Right atrium auricular region (tissue), 2 donors: ENCODE results near the gene FGR. TPM values are rescaled to one million over a fixed set of nuclear protein-coding genes. Genes with fewer than 3 reads are reported as not detected.

Experiments used
- DNase-seq: peaks from one replicate; pipeline ENCODE4 v3.0.0-alpha.2; 2019; ENCODE audit warnings: low spot score
- H3K27ac ChIP-seq, 2 donors: fragments of 200-600 bp; sonication (generic); 1 replicate in 1 of 2; 2 replicates in 1 of 2; pipeline ENCODE4 v1.5.1; 2016 to 2019
- H3K27me3 ChIP-seq, 2 donors: fragments of 200-600 bp; sonication (generic); one replicate each; pipeline versions ENCODE4 v1.5.1 to v1.6.0; 2017 to 2019
- H3K36me3 ChIP-seq: fragments of 200-600 bp; sonication (generic); one replicate; pipeline ENCODE4 v1.5.1; 2016
- H3K4me1 ChIP-seq, 2 donors: fragments of 200-600 bp; sonication (generic); one replicate each; pipeline versions ENCODE4 v1.5.1 to v1.6.0; 2017 to 2019
- H3K4me3 ChIP-seq, 2 donors: fragments of 200-600 bp; sonication (generic); 1 replicate in 1 of 2; 2 replicates in 1 of 2; pipeline ENCODE4 v1.5.1; 2017 to 2019; ENCODE audit warnings: mild to moderate bottlenecking in 1 of 2, moderate library complexity in 1 of 2
- H3K9me3 ChIP-seq, 2 donors: fragments of 200-600 bp; sonication (generic); one replicate each; pipeline ENCODE4 v1.5.1; 2019
- total RNA-seq, 2 donors: library from RNA; depleted of rRNA; stranded (reverse); fragments of >200 nt; gene quantifications; one replicate each; pipeline ENCODE4 v1.1.0, GENCODE V29; 2016
- TF ChIP-seq, protein P1 (sequence below), 2 donors: fragments of 200-600 bp; sonication (generic); IDR thresholded peaks; one replicate each; pipeline ENCODE4 v1.5.1; 2019; ENCODE audit warnings: antibody characterized with exemption in 2 of 2

FGR gene
- total RNA-seq, 2 donors from 2014 or later, result 5.7 to 19.8 TPM

DNA sequence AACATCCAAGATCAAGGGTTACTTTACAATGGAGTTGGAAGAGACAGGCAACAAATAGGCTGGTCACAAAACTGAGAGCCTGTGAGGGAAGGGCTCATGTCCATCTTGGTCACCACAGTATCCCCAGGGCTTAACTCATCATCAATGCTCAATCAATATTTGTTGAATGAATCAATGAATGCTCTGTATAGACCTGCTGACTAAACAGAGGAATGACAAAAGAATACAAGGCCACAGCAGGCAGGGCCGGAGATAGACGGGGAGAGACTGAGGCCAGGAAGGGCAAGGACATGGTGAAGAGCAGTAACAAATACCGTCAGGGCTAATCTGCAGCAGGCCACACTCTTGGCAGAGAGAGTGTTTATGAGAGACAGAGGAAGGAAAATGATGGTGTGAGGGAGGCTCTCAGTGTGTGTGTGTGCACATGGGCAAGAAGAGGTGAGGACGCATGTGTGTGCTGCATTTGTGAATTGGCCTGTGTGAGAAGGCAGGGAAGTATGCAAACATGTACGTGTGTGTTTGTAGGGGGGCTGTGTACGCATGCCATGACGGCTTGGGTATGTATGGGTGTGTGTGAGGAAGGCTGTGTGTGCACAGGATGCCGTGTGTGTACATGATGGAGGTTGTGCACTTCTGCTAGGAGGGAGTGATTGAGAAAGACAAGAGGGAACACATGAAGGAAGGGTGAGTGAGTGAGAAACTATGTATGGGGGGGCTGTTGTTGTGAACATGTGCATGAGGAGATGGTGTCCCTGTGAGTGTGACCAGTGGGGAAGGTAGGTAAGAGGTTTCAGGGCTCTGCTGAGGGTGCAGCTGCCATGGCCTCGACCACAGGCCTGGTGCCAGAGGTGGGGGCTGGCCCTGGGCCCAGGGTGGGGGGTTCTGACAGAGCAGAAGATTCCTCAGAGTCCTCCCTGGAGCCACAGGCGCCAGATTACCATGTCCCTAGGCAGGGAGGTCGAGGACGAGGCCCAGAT is 46.4 kb downstream of the FGR start:
- H3K9me3 ChIP-seq, result no peaks in the 10 kb centered on the region
- H3K4me1 ChIP-seq, result peaks cover 0 to 77% of the 10 kb centered on the region in 2 donors
- TF ChIP-seq, protein P1, sequence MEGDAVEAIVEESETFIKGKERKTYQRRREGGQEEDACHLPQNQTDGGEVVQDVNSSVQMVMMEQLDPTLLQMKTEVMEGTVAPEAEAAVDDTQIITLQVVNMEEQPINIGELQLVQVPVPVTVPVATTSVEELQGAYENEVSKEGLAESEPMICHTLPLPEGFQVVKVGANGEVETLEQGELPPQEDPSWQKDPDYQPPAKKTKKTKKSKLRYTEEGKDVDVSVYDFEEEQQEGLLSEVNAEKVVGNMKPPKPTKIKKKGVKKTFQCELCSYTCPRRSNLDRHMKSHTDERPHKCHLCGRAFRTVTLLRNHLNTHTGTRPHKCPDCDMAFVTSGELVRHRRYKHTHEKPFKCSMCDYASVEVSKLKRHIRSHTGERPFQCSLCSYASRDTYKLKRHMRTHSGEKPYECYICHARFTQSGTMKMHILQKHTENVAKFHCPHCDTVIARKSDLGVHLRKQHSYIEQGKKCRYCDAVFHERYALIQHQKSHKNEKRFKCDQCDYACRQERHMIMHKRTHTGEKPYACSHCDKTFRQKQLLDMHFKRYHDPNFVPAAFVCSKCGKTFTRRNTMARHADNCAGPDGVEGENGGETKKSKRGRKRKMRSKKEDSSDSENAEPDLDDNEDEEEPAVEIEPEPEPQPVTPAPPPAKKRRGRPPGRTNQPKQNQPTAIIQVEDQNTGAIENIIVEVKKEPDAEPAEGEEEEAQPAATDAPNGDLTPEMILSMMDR (IDR thresholded peaks at IDR 0.05), result no peak
- no peak for DNase-seq
- no peak overlapping the region for H3K4me3 ChIP-seq
- no peaks in the 10 kb centered on the region for H3K27me3 ChIP-seq
- H3K36me3 ChIP-seq, result no peaks in the 10 kb centered on the region
- H3K27ac ChIP-seq, result peak overlapping the region; percentile 67 to 75

DNA sequence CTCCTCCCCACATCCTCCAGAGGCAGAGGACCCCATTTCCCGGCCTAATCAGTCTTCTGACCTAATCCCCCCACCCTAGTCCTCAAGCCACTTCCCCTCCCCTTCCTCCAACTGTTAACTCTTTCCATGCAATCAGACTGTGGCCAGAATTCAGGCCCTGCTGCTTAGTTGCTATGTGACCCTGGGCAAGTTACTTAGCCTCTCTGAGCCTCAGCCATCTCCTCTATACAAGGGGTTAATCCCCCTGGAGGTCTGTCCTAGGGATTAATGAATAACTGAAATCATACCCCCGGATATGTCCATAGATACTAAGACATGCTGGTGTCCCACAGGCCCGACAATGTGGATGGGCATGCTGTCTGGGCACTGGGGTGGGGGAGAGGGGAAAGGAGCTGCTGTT is 49.3 kb downstream of the FGR start:
- Histone ChIP-seq H3K9me3 (no peaks in the 10 kb centered on the region), H3K27me3 (no peaks in the 10 kb centered on the region), H3K27ac (no peak overlapping the region), H3K4me1 (peaks cover 0 to 76% of the 10 kb centered on the region in 2 donors), H3K36me3 (no peaks in the 10 kb centered on the region), H3K4me3 (no peak overlapping the region)
- DNase-seq, result no peak
- TF ChIP-seq, protein P1 (IDR thresholded peaks at IDR 0.05), result no peak

DNA sequence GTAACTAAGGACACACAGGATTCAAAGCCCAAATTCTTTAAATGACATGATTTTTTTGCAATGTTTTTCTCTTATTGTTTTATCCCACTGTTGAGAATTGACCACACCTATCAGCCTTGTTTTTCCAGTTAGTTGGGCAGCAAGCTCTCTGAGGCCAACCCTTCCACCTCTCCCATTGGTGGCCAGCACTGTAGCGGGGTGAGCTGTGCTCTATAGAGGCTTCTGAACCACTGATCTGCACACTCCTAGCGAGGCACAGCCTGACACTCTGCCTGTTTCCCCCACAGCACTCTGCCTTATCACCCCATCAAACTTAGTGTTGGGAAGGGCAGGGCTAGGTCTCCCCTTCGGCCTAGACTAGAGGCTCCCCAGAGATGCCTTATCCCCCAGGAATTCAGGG is 50.5 kb downstream of the FGR start:
- no peaks in the 10 kb centered on the region for H3K9me3 ChIP-seq
- no peaks in the 10 kb centered on the region for H3K27me3 ChIP-seq
- no peak overlapping the region for H3K27ac ChIP-seq
- TF ChIP-seq, protein P1 (IDR thresholded peaks at IDR 0.05), result no peak
- H3K36me3 ChIP-seq, result no peaks in the 10 kb centered on the region
- H3K4me1 ChIP-seq, result peaks cover 0 to 74% of the 10 kb centered on the region in 2 donors
- DNase-seq, result no peak
- no peak overlapping the region for H3K4me3 ChIP-seq

DNA sequence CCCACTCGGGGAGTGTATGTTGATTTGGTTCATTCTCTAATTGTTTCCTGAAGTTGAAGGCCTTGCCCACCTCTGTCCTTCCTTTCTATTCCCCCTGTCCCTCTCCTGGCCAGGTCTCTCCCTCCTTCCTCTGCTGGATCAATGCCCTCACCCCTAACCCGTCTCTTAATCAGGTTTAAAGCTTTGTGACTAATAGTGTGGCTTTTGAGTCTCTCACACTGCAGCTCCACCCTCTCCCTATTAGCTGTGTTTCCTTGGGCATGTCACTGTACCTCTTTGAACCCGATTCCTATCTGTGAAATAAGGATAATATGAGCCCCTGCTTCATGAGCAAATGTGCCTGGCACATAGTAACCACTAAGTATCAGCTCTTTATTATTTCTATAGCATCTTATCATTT is 51.5 kb downstream of the FGR start:
- H3K4me3 ChIP-seq, result no peak overlapping the region
- TF ChIP-seq, protein P1 (IDR thresholded peaks at IDR 0.05), result no peak
- no peaks in the 10 kb centered on the region for H3K27me3 ChIP-seq
- no peaks in the 10 kb centered on the region for H3K36me3 ChIP-seq
- DNase-seq, result no peak
- peak overlapping the region in 1 of 2 donors; percentile 52 for H3K27ac ChIP-seq
- H3K4me1 ChIP-seq, result peaks cover 0 to 72% of the 10 kb centered on the region in 2 donors
- no peaks in the 10 kb centered on the region for H3K9me3 ChIP-seq

DNA sequence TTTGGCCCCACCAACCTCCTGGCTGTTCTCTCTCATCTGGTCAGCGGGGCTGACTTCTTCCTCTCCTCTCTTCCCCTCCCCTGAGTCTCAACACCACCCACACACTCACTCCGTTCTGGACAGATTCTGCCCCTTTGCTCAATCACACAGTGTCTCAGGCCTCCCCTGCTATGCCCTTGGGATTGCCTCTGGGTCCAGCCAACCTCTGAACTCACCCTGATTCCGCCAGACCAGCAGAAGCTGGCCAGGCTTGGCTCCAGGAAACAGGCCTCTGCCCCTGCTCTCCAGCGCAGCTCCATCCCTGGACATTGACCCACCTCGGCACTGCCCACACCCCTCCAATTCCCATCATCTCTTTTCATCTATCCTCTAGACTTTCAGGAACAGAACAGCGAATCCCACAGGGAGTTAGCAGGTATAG is 53.2 kb downstream of the FGR start:
- H3K27ac ChIP-seq, result peak overlapping the region; percentile 43 to 71
- TF ChIP-seq, protein P1 (IDR thresholded peaks at IDR 0.05), result no peak
- H3K9me3 ChIP-seq, result no peaks in the 10 kb centered on the region
- DNase-seq, result peak; percentile 69
- H3K4me1 ChIP-seq, result peaks cover 0 to 72% of the 10 kb centered on the region in 2 donors
- no peaks in the 10 kb centered on the region for H3K27me3 ChIP-seq
- no peaks in the 10 kb centered on the region for H3K36me3 ChIP-seq
- no peak overlapping the region for H3K4me3 ChIP-seq
